A549 (cell line): Measurements from ENCODE around the gene IRGQ. TPM values are rescaled to one million over a fixed set of nuclear protein-coding genes. Genes with fewer than 3 reads are reported as not detected.
A peak's percentile ranks its signal among the peaks of the same experiment; 100 is the strongest.

Experiments used
- ATAC-seq, 2 experiments: fragments of 200-7000 bp in 1 of 2; fragments of >200 bp in 1 of 2; cut with Nextera tagmentation in 1 of 2; cut with Tn5 transposase in 1 of 2; 3 replicates each; pipeline versions ENCODE4 v1.8.0 to v1.9.1; 2018 to 2020; ENCODE audit warnings: mild to moderate bottlenecking in 1 of 2, moderate library complexity in 1 of 2
- CTCF ChIA-PET: fragments of 300-600 bp; sonication (Branson Sonifier 250); formaldehyde crosslinking; extraction: SDS; loops from one replicate; lab custom pipeline; 2021; ENCODE audit warnings: antibody characterized with exemption, inconsistent platforms; lab: Yijun Ruan, JAX
- POLR2A ChIA-PET: fragments of 350-600 bp; formaldehyde crosslinking; extraction: SDS; loops from one replicate; lab custom pipeline; 2021; ENCODE audit warnings: antibody characterized with exemption, inconsistent platforms; lab: Yijun Ruan, JAX
- DNase-seq, 2 experiments: peaks; one replicate each; pipeline versions ENCODE4 v3.0.0 to v3.0.0-alpha.2; 2011 to 2016; ENCODE audit warnings: low read depth in 1 of 2, low spot score in 1 of 2
- FAIRE-seq: peaks from 2 replicates; lab custom pipeline; 2011; peaks lifted over from hg19 to GRCh38; lab: Jason Lieb, UNC
- H3K27ac ChIP-seq, 2 experiments: fragments of >200 bp; sonication (Bioruptor Twin); formaldehyde crosslinking; 3 replicates each; pipeline ENCODE4 v1.5.1; 2016 to 2017
- H3K4me1 ChIP-seq: fragments of >200 bp; sonication (Bioruptor Twin); formaldehyde crosslinking; 3 replicates; pipeline ENCODE4 v1.6.1; 2016
- H3K4me2 ChIP-seq: fragments of >200 bp; sonication (Bioruptor Twin); formaldehyde crosslinking; 3 replicates; pipeline ENCODE4 v1.6.1; 2016
- H3K4me3 ChIP-seq: fragments of >200 bp; sonication (Bioruptor Twin); formaldehyde crosslinking; 3 replicates; pipeline ENCODE4 v1.5.1; 2016
- H3K9me3 ChIP-seq: fragments of >200 bp; sonication (Bioruptor Twin); formaldehyde crosslinking; 3 replicates; pipeline ENCODE4 v1.6.1; 2016
- CBX8 ChIP-seq: fragments of 200-600 bp; sonication (generic); IDR thresholded peaks from 2 replicates; pipeline ENCODE4 v1.6.1; 2016
- HOXA7 ChIP-seq: fragments of 250-450 bp; sonication (Bioruptor Pico); IDR thresholded peaks from 2 replicates; pipeline ENCODE4 v1.5.0; 2020; ENCODE audit warnings: mild to moderate bottlenecking, moderate library complexity
- HOXB13 ChIP-seq: fragments of 250-450 bp; sonication (Bioruptor Pico); IDR thresholded peaks from 2 replicates; pipeline ENCODE4 v1.5.0; 2020; ENCODE audit warnings: low read depth, mild to moderate bottlenecking, moderate library complexity
- MAFK ChIP-seq: fragments of 450-650 bp; IDR thresholded peaks from 2 replicates; pipeline ENCODE4 v1.6.1; 2014; ENCODE audit not compliant: partially characterized antibody
- NR3C1 ChIP-seq: fragments of >200 bp; sonication (Bioruptor Twin); formaldehyde crosslinking; IDR thresholded peaks from 3 replicates; pipeline ENCODE4 v1.6.1; 2017
- RAD21 ChIP-seq, 2 experiments: fragments of >200 bp in 1 of 2; sonication (Bioruptor Twin) in 1 of 2; formaldehyde crosslinking in 1 of 2; IDR thresholded peaks in 1 of 2; conservative IDR thresholded peaks in 1 of 2; 2 replicates in 1 of 2; 3 replicates in 1 of 2; pipeline ENCODE4 v1.6.1; 2012 to 2018; ENCODE audit warnings: inconsistent platforms in 1 of 2
- SMC3 ChIP-seq: fragments of >200 bp; sonication (Bioruptor Twin); formaldehyde crosslinking; IDR thresholded peaks from 3 replicates; pipeline ENCODE4 v1.6.1; 2018; ENCODE audit warnings: inconsistent platforms
- TP53 ChIP-seq: fragments of 250-450 bp; sonication (Bioruptor Pico); IDR thresholded peaks from 2 replicates; pipeline ENCODE4 v1.5.0; 2021; ENCODE audit warnings: mild to moderate bottlenecking, moderate library complexity
- ZFP36 ChIP-seq: fragments of 450-650 bp; IDR thresholded peaks from 2 replicates; pipeline ENCODE4 v1.6.1; 2014; ENCODE audit warnings: borderline replicate concordance; ENCODE audit not compliant: partially characterized antibody
- WGBS: methylation state at CpG from one replicate; pipeline ENCODE4 v1.1.6; 2017; ENCODE audit errors: missing lambda C conversion rate; 5-methylcytosine and 5-hydroxymethylcytosine counted together
- polyA plus RNA-seq, 4 experiments: library from polyadenylated mRNA; depleted of rRNA in 3 of 4; stranded (reverse); fragments of >200 nt; fragmentation: RNase III in 1 of 4; extraction: RNeasy Plus Mini Kit Qiagen cat#74134 plus additional on column Dnase treatment in 1 of 4; gene quantifications; 2 replicates in 3 of 4; 3 replicates in 1 of 4; pipeline ENCODE4 v1.2.3, GENCODE V29; 2011 to 2017
- TF ChIP-seq, protein P1 (sequence below): fragments of 200-600 bp; sonication (generic); IDR thresholded peaks from 2 replicates; pipeline ENCODE4 v1.6.1; 2016; ENCODE audit warnings: antibody characterized with exemption, mild to moderate bottlenecking, moderate library complexity
- TF ChIP-seq, protein P2 (sequence below): IDR thresholded peaks from 2 replicates; pipeline ENCODE4 v1.6.1; 2012
- TF ChIP-seq, protein P3 (sequence below): IDR thresholded peaks from 2 replicates; pipeline ENCODE4 v1.6.1; 2012; ENCODE audit warnings: low read depth, borderline replicate concordance
- TF ChIP-seq, protein P4 (sequence below): fragments of 450-650 bp; IDR thresholded peaks from 2 replicates; pipeline ENCODE4 v1.6.1; 2014; ENCODE audit warnings: antibody characterized with exemption
- TF ChIP-seq, protein P5 (sequence below): fragments of 150-350 bp; IDR thresholded peaks from 2 replicates; pipeline ENCODE4 v1.6.1; 2014; ENCODE audit warnings: low read depth, mild to moderate bottlenecking, low read length

Gene IRGQ
- polyA plus RNA-seq, 2 of the 4 experiments (the other 2 are of a cell fraction): 6.5 to 10.0 TPM

DNA sequence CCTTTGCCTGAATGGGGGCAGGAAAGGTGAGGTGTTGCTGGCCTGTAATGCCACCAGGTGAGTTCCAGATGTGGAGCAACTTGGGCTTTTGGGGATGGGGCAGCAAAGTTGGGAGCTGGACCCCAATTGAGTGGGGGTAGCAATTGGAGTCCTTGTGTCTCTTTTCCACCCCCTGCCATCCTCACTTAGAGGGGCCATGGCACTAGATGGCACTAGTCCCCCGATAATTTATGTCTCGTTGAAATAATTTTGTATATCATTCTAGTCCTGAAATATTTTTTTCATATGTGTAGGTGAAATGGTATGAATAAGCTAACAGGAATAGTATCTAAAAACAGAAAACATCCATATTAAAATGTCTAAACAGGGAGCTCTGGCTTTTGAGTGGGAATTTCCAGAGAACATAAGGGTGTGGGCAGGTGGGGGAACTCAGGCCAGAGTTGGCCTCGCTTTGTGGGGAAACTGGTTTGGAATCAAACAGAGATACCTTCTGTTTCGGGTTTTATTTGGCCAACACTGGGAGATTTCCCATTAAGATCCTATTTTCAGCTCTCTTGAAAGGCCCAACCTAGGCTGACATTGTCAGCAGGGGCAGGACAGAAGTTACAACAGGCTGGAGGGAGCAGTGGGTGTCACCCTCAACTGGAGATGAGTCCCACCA lies 3.8 kb upstream of the IRGQ start:
- no peak for TF ChIP-seq NR3C1
- no peak for TF ChIP-seq ZFP36
- TF ChIP-seq TP53 (CRISPR knock-in tag): no peak
- TF ChIP-seq, protein P1, sequence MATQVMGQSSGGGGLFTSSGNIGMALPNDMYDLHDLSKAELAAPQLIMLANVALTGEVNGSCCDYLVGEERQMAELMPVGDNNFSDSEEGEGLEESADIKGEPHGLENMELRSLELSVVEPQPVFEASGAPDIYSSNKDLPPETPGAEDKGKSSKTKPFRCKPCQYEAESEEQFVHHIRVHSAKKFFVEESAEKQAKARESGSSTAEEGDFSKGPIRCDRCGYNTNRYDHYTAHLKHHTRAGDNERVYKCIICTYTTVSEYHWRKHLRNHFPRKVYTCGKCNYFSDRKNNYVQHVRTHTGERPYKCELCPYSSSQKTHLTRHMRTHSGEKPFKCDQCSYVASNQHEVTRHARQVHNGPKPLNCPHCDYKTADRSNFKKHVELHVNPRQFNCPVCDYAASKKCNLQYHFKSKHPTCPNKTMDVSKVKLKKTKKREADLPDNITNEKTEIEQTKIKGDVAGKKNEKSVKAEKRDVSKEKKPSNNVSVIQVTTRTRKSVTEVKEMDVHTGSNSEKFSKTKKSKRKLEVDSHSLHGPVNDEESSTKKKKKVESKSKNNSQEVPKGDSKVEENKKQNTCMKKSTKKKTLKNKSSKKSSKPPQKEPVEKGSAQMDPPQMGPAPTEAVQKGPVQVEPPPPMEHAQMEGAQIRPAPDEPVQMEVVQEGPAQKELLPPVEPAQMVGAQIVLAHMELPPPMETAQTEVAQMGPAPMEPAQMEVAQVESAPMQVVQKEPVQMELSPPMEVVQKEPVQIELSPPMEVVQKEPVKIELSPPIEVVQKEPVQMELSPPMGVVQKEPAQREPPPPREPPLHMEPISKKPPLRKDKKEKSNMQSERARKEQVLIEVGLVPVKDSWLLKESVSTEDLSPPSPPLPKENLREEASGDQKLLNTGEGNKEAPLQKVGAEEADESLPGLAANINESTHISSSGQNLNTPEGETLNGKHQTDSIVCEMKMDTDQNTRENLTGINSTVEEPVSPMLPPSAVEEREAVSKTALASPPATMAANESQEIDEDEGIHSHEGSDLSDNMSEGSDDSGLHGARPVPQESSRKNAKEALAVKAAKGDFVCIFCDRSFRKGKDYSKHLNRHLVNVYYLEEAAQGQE: no peak
- TF ChIP-seq RAD21 (conservative IDR thresholded peaks at IDR 0.05 in 1 of 2, IDR thresholded peaks at IDR 0.05 in 1 of 2): peak in 1 of 2 experiments; percentile 19; a peak in 1 of 5 replicates
- TF ChIP-seq, all 56 proteins: peak for 1
- Histone ChIP-seq H3K4me3 (no peak overlapping the region), H3K27ac (no peak overlapping the region), H3K9me3 (no peaks in the 10 kb centered on the region), H3K4me2 (no peak overlapping the region), H3K4me1 (peaks cover 10% of the 10 kb centered on the region)
- no peak for DNase-seq
- WGBS: 89% methylated on average over 4 of the region's 4 CpGs
- ChIA-PET CTCF (interaction anchor here (0.6 to 2.0 kb wide), 9 partner anchors 9 to 210 kb away, joined by 3 to 9 read pairs (median 4); no protein-coding TSS in a partner anchor), POLR2A (no interaction called here)
- ATAC-seq: no peak
- FAIRE-seq: no peak

DNA sequence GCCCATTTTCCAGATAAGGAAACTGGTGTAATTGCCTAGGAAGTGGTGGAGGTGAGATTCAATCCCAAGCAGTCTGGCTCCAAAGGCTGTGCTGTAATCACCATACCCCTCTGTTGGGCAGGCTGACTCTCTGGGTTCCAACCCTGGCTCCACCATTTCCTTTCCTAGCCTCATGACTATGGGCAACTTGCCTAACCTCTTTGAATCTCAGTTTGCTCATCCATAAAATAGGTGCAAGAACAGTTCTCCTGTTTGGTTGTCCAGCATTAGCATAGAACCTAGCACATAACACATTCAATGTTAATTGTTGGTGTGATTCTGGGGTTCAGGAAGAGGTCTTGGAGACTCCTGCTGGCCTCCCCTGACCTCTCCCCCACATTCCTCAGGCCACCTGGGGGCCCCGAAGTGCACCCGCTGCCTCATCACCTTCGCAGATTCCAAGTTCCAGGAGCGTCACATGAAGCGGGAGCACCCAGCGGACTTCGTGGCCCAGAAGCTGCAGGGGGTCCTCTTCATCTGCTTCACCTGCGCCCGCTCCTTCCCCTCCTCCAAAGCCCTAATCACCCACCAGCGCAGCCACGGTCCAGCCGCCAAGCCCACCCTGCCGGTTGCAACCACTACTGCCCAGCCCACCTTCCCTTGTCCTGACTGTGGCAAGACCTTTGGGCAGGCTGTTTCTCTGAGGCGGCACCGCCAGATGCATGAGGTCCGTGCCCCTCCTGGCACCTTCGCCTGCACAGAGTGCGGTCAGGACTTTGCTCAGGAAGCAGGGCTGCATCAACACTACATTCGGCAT lies 2.7 kb upstream of the IRGQ start:
- TF ChIP-seq MAFK (no peak), RAD21 (conservative IDR thresholded peaks at IDR 0.05 in 1 of 2, IDR thresholded peaks at IDR 0.05 in 1 of 2) (no peak), SMC3 (no peak), CBX8 (no peak), HOXB13 (CRISPR knock-in tag) (no peak), HOXA7 (CRISPR knock-in tag) (no peak)
- TF ChIP-seq, protein P2, sequence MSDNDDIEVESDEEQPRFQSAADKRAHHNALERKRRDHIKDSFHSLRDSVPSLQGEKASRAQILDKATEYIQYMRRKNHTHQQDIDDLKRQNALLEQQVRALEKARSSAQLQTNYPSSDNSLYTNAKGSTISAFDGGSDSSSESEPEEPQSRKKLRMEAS: no peak
- TF ChIP-seq, protein P3, sequence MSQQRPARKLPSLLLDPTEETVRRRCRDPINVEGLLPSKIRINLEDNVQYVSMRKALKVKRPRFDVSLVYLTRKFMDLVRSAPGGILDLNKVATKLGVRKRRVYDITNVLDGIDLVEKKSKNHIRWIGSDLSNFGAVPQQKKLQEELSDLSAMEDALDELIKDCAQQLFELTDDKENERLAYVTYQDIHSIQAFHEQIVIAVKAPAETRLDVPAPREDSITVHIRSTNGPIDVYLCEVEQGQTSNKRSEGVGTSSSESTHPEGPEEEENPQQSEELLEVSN: no peak
- TF ChIP-seq, protein P4, sequence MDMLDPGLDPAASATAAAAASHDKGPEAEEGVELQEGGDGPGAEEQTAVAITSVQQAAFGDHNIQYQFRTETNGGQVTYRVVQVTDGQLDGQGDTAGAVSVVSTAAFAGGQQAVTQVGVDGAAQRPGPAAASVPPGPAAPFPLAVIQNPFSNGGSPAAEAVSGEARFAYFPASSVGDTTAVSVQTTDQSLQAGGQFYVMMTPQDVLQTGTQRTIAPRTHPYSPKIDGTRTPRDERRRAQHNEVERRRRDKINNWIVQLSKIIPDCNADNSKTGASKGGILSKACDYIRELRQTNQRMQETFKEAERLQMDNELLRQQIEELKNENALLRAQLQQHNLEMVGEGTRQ: no peak
- TF ChIP-seq, protein P5, sequence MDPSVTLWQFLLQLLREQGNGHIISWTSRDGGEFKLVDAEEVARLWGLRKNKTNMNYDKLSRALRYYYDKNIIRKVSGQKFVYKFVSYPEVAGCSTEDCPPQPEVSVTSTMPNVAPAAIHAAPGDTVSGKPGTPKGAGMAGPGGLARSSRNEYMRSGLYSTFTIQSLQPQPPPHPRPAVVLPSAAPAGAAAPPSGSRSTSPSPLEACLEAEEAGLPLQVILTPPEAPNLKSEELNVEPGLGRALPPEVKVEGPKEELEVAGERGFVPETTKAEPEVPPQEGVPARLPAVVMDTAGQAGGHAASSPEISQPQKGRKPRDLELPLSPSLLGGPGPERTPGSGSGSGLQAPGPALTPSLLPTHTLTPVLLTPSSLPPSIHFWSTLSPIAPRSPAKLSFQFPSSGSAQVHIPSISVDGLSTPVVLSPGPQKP: no peak
- H3K9me3 ChIP-seq: no peaks in the 10 kb centered on the region
- no peak for FAIRE-seq
- WGBS: 97% methylated on average over 17 of the region's 19 CpGs
- ChIA-PET CTCF (interaction anchor here (0.6 to 3.0 kb wide), 10 partner anchors 8 to 211 kb away, joined by 3 to 15 read pairs (median 5); no protein-coding TSS in a partner anchor), POLR2A (no interaction called here)
- no peak overlapping the region for H3K27ac ChIP-seq
- no peak overlapping the region; the same call in 2 of the 3 replicates for H3K4me2 ChIP-seq
- no peak for ATAC-seq
- H3K4me1 ChIP-seq: peaks cover 19% of the 10 kb centered on the region
- no peak overlapping the region for H3K4me3 ChIP-seq
- DNase-seq: no peak
